ENCODE measurements around the gene CERT1.

GRCh38 chr5:75547812-75548211, 36.4 kb upstream of the CERT1 start:
- TF ChIP-seq CTCF (IDR thresholded peaks at IDR 0.05) (no peak), MAX (IDR thresholded peaks at IDR 0.05) (no peak), EP300 (IDR thresholded peaks at IDR 0.05) (no peak), REST (IDR thresholded peaks at IDR 0.05) (no peak), USF2 (IDR thresholded peaks at IDR 0.05) (no peak), EHMT2 (IDR thresholded peaks at IDR 0.05; ENCODE audit: low read depth) (no peak), PHF8 (IDR thresholded peaks at IDR 0.05; ENCODE audit: borderline replicate concordance, low read depth) (no peak)
